ENCODE measurements around the gene MUC21. TPM values are rescaled to one million over a fixed set of nuclear protein-coding genes. Genes with fewer than 3 reads are reported as not detected.

Gene MUC21
- total and polyA plus RNA-seq, 2 donors from 2014 or later = not detected

GRCh38 chr6:30938730-30939129 lies 44.8 kb upstream of the MUC21 start:
- no peaks in the 10 kb centered on the region for H3K4me1 ChIP-seq (ENCODE audit: control insufficient read depth in 2 of 3, insufficient read depth in 2 of 3, low read depth in 1 of 3, low read length in 3 of 3)
- no peaks in the 10 kb centered on the region for H3K9me3 ChIP-seq (ENCODE audit: control insufficient read depth in 2 of 3, insufficient read depth in 1 of 3, low read length in 3 of 3)
- H3K4me3 ChIP-seq (ENCODE audit: low read length in 3 of 3) = no peak overlapping the region
- no peak for DNase-seq
- no peak overlapping the region for H3K27ac ChIP-seq (ENCODE audit: low read depth in 2 of 2, low read length in 2 of 2)
- intact Hi-C loops (cut with DNase I) = no loop called here
- TF ChIP-seq CTCF (IDR thresholded peaks at IDR 0.05; ENCODE audit: borderline replicate concordance, extremely low read depth, insufficient read depth) = no peak
- no peaks in the 10 kb centered on the region for H3K27me3 ChIP-seq (ENCODE audit: control insufficient read depth, insufficient read depth, low read length)
- FAIRE-seq = no peak
- no peaks in the 10 kb centered on the region for H3K36me3 ChIP-seq (ENCODE audit: control insufficient read depth in 2 of 3, insufficient read depth in 3 of 3, low read length in 3 of 3)
- H3K9ac ChIP-seq (ENCODE audit: low read length in 3 of 3) = no peak overlapping the region

- no peaks in the 10 kb centered on the region for H3K9me3 ChIP-seq (ENCODE audit: control insufficient read depth in 2 of 3, insufficient read depth in 1 of 3, low read length in 3 of 3)
- TF ChIP-seq CTCF (IDR thresholded peaks at IDR 0.05; ENCODE audit: borderline replicate concordance, extremely low read depth, insufficient read depth) = no peak
- H3K9ac ChIP-seq (ENCODE audit: low read length in 3 of 3) = no peak overlapping the region
- no peaks in the 10 kb centered on the region for H3K4me1 ChIP-seq (ENCODE audit: control insufficient read depth in 2 of 3, insufficient read depth in 2 of 3, low read depth in 1 of 3, low read length in 3 of 3)
- H3K36me3 ChIP-seq (ENCODE audit: control insufficient read depth in 2 of 3, insufficient read depth in 3 of 3, low read length in 3 of 3) = no peaks in the 10 kb centered on the region
- H3K27ac ChIP-seq (ENCODE audit: low read depth in 2 of 2, low read length in 2 of 2) = no peak overlapping the region
- H3K4me3 ChIP-seq (ENCODE audit: low read length in 3 of 3) = no peak overlapping the region
- intact Hi-C loops (cut with DNase I) = no loop called here
- DNase-seq (no peak), FAIRE-seq (no peak)
- no peaks in the 10 kb centered on the region for H3K27me3 ChIP-seq (ENCODE audit: control insufficient read depth, insufficient read depth, low read length)
These were observed 44.0 kb upstream of the MUC21 start for GRCh38 chr6:30939473-30939872.

GRCh38 chr6:30940361-30940986 lies 43.0 kb upstream of the MUC21 start, which contains the start of gene MUCL3:
TSS of gene MUCL3 (plus strand) at chr6:30940973. CDS start at chr6:30941000, 27 bp downstream.
- Histone ChIP-seq H3K27ac (ENCODE audit: low read depth in 2 of 2, low read length in 2 of 2) (no peak within 1 kb of the TSS), H3K9ac (ENCODE audit: low read length in 3 of 3) (no peak within 1 kb of the TSS), H3K9me3 (ENCODE audit: control insufficient read depth in 2 of 3, insufficient read depth in 1 of 3, low read length in 3 of 3) (no peaks in the 10 kb centered on the region), H3K27me3 (ENCODE audit: control insufficient read depth, insufficient read depth, low read length) (no peaks in the 10 kb centered on the region), H3K36me3 (ENCODE audit: control insufficient read depth in 2 of 3, insufficient read depth in 3 of 3, low read length in 3 of 3) (no peaks in the 10 kb centered on the region), H3K4me1 (ENCODE audit: control insufficient read depth in 2 of 3, insufficient read depth in 2 of 3, low read depth in 1 of 3, low read length in 3 of 3) (no peaks in the 10 kb centered on the region), H3K4me3 (ENCODE audit: low read length in 3 of 3) (no peak within 1 kb of the TSS)
- TF ChIP-seq CTCF (IDR thresholded peaks at IDR 0.05; ENCODE audit: borderline replicate concordance, extremely low read depth, insufficient read depth) = no peak
- no peak for DNase-seq
- intact Hi-C loops (cut with DNase I) = no loop called here
- FAIRE-seq = no peak

All from kidney (tissue), 14 donors.